HEK293 (cell line): ENCODE measurements around the gene AMOTL1.

Experiments
- CTCF ChIP-seq: fragments of 450-650 bp; formaldehyde crosslinking; IDR thresholded peaks from 2 replicates; pipeline ENCODE4 v1.5.1; 2016; ENCODE audit warnings: missing biosample characterization, missing genetic modification characterization
- PBX3 ChIP-seq: sonication (generic); formaldehyde crosslinking; IDR thresholded peaks from 2 replicates; pipeline ENCODE4 v1.8.1; 2022; ENCODE audit warnings: mild to moderate bottlenecking, moderate library complexity, missing genetic modification reagents
- PRDM10 ChIP-seq: fragments of 450-650 bp; formaldehyde crosslinking; IDR thresholded peaks from 2 replicates; pipeline ENCODE4 v1.5.1; 2016; ENCODE audit warnings: missing biosample characterization, missing genetic modification characterization
- PRDM4 ChIP-seq: fragments of 450-650 bp; formaldehyde crosslinking; IDR thresholded peaks from 2 replicates; pipeline ENCODE4 v1.5.1; 2017; ENCODE audit warnings: missing biosample characterization, missing genetic modification characterization
- REST ChIP-seq: fragments of 450-650 bp; formaldehyde crosslinking; IDR thresholded peaks from 2 replicates; pipeline ENCODE4 v1.5.1; 2016; ENCODE audit warnings: missing biosample characterization, missing genetic modification characterization
- TSHZ1 ChIP-seq: fragments of 450-650 bp; formaldehyde crosslinking; IDR thresholded peaks from 2 replicates; pipeline ENCODE4 v1.5.1; 2016; ENCODE audit warnings: missing biosample characterization, missing genetic modification characterization, borderline replicate concordance
- ZBTB7A ChIP-seq: fragments of 450-650 bp; formaldehyde crosslinking; IDR thresholded peaks from 2 replicates; pipeline ENCODE4 v1.5.1; 2016; ENCODE audit warnings: low read depth, missing biosample characterization, missing genetic modification characterization
- ZNF157 ChIP-seq: fragments of 450-650 bp; formaldehyde crosslinking; IDR thresholded peaks from 2 replicates; pipeline ENCODE4 v1.5.1; 2016; ENCODE audit warnings: missing biosample characterization, missing genetic modification characterization
- ZNF239 ChIP-seq: fragments of 450-650 bp; formaldehyde crosslinking; IDR thresholded peaks from 2 replicates; pipeline ENCODE4 v1.5.1; 2016; ENCODE audit warnings: missing biosample characterization, missing genetic modification characterization
- ZNF513 ChIP-seq: fragments of 450-650 bp; IDR thresholded peaks from 2 replicates; pipeline ENCODE4 v1.5.1; 2018; ENCODE audit warnings: missing biosample characterization, missing genetic modification characterization

GRCh38 chr11:94780432-94780831 is 12.3 kb downstream of the AMOTL1 start:
- TF ChIP-seq CTCF: no peak
- TF ChIP-seq ZBTB7A (tag by site-specific recombination): no peak
- no peak for TF ChIP-seq ZNF239 (tag by site-specific recombination)
- TF ChIP-seq ZNF157 (tag by site-specific recombination): no peak
- no peak for TF ChIP-seq REST
- no peak for TF ChIP-seq ZNF513
- no peak for TF ChIP-seq PRDM10 (tag by site-specific recombination)
- no peak for TF ChIP-seq PBX3 (CRISPR knock-in tag)
- TF ChIP-seq TSHZ1 (tag by site-specific recombination): no peak
- no peak for TF ChIP-seq PRDM4 (tag by site-specific recombination)
